ENCODE measurements around the gene RAX2. TPM values are rescaled to one million over a fixed set of nuclear protein-coding genes. Genes with fewer than 3 reads are reported as not detected.

The RAX2 gene
- total RNA-seq, 2 donors from 2014 or later = 0.21 TPM; not detected in 1

Other genes starting within 250 kb of the RAX2 start
- 1 to 10 TPM; 3.3 to 4.4 TPM for gene TEKTIP1, start 233.1 kb downstream of the RAX2 start, total RNA-seq
- gene MFSD12, start 214.6 kb downstream of the RAX2 start, total RNA-seq = 10 to 100 TPM; 72.2 to 73.1 TPM
- gene HMG20B, start 199.3 kb downstream of the RAX2 start, total RNA-seq = 10 to 100 TPM; 38.2 to 48.0 TPM
- under 1 TPM; 0.25 to 0.40 TPM for gene GIPC3, start 186.8 kb downstream of the RAX2 start, total RNA-seq
- under 1 TPM in 1 of 2 donors, not detected in 1; 0.28 TPM for gene TBXA2R, start 165.4 kb downstream of the RAX2 start, total RNA-seq
- gene CACTIN, start 145.4 kb downstream of the RAX2 start, total RNA-seq = 10 to 100 TPM; 28.9 to 44.7 TPM
- gene PIP5K1C, start 71.8 kb downstream of the RAX2 start, total RNA-seq = 10 to 100 TPM; 27.0 to 29.6 TPM
- gene TJP3, start 63.8 kb downstream of the RAX2 start, total RNA-seq = 1 to 10 TPM in 1 of 2 donors, under 1 TPM in 1; 0.57 to 2.1 TPM
- 10 to 100 TPM; 40.6 to 55.4 TPM for gene APBA3, start 10.5 kb downstream of the RAX2 start, total RNA-seq
- 10 to 100 TPM; 58.5 to 75.1 TPM for gene MRPL54, start 9.5 kb downstream of the RAX2 start, total RNA-seq
- gene MATK, start 14.2 kb upstream of the RAX2 start, total RNA-seq = 10 to 100 TPM; 58.5 to 61.9 TPM
- 1 to 10 TPM in 1 of 2 donors, under 1 TPM in 1; 0.67 to 1.4 TPM for gene ZFR2, start 96.8 kb upstream of the RAX2 start, total RNA-seq
- not detected for gene ATCAY, start 108.5 kb upstream of the RAX2 start, total RNA-seq
- not detected for gene NMRK2, start 160.8 kb upstream of the RAX2 start, total RNA-seq
- 10 to 100 TPM; 48.1 to 54.5 TPM for gene DAPK3, start 198.9 kb upstream of the RAX2 start, total RNA-seq
- gene EEF2, start 213.2 kb upstream of the RAX2 start, total RNA-seq = 1,000 to 10,000 TPM; 1,877 to 2,672 TPM
- 10 to 100 TPM; 39.4 to 58.6 TPM for gene PIAS4, start 235.5 kb upstream of the RAX2 start, total RNA-seq